GM19351 (cell line): ENCODE data around the gene TBC1D10A.

ENCODE experiments used
- ATAC-seq: cut with Tn5 transposase; IDR thresholded peaks from one replicate; pipeline ENCODE4 v1.9.1; 2021; ENCODE audit warnings: mild to moderate bottlenecking, moderate library complexity; ENCODE audit not compliant: unreplicated experiment

TBC1D10A gene

GRCh38 chr22:30248484-30248883, 78.3 kb downstream of the TBC1D10A start:
- ATAC-seq = no peak

DNA sequence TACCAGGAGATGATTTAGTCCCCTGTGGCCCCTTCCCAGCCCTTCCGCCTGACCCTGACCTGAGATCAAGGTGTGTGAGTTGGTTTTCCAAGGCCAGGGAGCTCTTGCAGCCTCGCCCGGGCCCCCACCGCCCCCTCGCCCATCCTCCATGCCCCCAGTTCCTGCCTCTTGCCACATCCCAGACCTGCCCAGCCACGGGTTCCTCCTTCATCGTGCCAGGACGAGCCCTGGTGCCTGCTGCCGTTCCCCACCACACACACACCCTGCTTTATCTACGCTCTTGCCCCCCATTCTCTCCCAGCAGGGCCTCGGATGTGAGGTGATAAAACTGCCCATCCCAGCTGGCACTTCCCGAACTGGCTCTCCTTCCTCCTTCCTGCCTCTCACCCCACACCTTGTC, 78.8 kb downstream of the TBC1D10A start:
- ATAC-seq = no peak

- no peak for ATAC-seq
Observed at GRCh38 chr22:30247561-30247960, 79.2 kb downstream of the TBC1D10A start.

- no peak for ATAC-seq
Observed at GRCh38 chr22:30246814-30247376, 79.8 kb downstream of the TBC1D10A start.

DNA sequence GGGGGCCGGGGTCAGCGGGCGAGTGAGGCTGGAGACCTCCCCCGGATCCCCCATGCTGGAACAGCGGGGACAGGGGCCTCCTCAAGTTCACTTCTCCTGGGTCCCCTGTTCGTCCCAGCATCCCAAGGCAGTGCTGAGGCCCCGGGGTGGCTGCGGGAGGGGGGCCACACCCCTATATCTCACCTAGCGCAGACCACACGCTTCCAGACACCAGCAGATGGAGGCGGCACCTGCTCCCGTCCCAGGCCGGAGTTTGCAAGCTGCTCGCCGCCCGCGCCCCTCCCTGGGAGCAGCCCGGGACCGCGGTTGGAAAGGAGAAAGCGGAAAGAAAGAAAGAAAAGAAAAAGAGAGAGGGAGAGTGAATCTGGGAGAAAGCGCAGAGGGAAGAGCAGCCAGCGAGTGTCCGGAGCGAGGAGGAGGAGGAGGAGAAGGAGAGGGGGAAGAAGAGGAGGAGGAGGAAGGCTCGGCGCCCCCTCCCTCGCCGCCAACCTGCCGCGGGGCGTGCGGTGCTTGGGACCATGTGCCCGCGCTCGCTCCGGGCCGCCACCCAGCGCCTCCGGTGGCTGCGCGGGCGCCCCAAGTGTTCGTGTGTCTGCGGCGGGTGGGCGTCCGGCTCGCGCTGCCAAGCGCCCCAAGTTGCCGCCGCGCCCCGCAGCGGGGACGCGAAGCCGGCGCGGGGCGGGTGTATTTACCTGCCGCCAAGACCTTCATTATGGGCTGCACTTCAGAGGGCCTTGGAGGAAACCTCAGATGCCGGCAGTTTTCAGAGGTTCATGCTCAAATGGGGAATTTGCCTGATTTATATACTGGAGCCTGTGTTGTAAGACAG, 80.5 kb downstream of the TBC1D10A start, which contains the start of gene LIF:
Gene LIF, minus strand, starts transcription at position 775 of the 829 bp plus-strand sequence. Its CDS starts 64 bp downstream, at position 711.
- no peak for ATAC-seq

GRCh38 chr22:30245181-30245984, 81.4 kb downstream of the TBC1D10A start:
- ATAC-seq = no peak

DNA sequence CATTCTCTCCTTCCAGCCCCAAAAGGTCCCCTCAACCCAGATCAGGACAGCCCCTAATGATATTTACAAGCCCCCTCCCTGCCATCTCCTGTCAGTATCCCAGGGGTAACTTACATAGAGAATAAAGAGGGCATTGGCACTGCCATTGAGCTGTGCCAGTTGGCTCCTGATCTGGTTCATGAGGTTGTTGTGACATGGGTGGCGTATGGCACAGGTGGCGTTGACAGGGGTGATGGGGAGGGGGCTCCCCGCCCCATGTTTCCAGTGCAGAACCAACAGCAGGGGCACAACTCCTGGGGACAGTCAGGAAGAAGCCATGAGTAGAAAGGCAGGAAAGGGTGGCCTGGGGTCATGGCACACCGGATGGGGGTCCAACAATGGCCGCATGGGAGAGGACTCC, 82.1 kb downstream of the TBC1D10A start:
- no peak for ATAC-seq

DNA sequence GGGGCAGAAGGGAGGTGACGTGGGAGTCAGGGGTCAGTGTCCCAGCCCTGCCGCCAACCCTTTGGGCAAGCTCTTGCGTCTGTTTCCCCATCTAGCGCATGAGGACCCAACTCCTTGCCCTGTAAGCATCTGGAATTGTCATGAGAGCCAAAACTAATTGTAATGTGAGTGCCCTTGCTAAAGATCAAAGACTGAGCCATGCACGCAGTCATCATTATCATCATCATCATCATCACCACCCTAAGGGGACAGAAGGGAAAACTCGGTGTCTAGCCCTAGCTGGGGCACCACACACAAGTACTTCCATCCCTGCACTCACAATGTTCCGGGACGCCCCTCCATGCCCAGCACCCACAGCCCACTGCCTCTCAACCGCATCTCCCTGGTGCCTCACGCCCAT, 82.7 kb downstream of the TBC1D10A start:
- no peak for ATAC-seq

DNA sequence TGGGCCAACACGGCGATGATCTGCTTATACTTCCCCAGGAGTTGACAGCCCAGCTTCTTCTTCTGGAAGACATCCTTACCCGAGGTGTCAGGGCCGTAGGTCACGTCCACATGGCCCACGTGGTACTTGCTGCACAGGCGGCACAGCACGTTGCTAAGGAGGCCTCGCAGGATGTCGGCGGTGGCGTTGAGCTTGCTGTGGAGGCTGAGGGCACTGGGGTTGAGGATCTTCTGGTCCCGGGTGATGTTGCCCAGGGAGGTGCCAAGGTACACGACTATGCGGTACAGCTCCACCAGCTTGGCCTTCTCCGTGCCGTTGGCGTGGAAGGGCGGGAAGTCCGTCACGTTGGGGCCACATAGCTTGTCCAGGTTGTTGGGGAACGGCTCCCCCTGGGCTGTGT, 83.1 kb downstream of the TBC1D10A start:
- no peak for ATAC-seq
